GM13977 (cell line): ENCODE results near the gene HAUS7.

Source experiments
- DNase-seq: peaks from one replicate; pipeline ENCODE4 v3.0.0; 2012; ENCODE audit warnings: low spot score
- CTCF ChIP-seq: IDR thresholded peaks from 2 replicates; pipeline ENCODE4 v1.5.1; 2012; ENCODE audit warnings: mild to moderate bottlenecking, control low read depth; ENCODE audit not compliant: insufficient read depth; ENCODE audit errors: extremely low read depth, missing control alignments
- in situ Hi-C: fragments of 300-500 bp; cut with MboI; formaldehyde crosslinking; loops from one replicate; pipeline ENCODE4 v1.12.0; 2022; ENCODE audit warnings: low sequenced_read_pairs, low pct_unique_long_range_greater_than_20kb, mixed read lengths, inconsistent platforms; ENCODE audit not compliant: unreplicated experiment

HAUS7 gene

GRCh38 chrX:153475751-153476281 lies 5.4 kb upstream of the HAUS7 start:
- in situ Hi-C loops: no loop called here
- no peak for DNase-seq
- TF ChIP-seq CTCF: no peak

GRCh38 chrX:153475271-153475670 lies 4.9 kb upstream of the HAUS7 start:
- no peak for DNase-seq
- no peak for TF ChIP-seq CTCF
- in situ Hi-C loops: no loop called here

GRCh38 chrX:153474718-153475117 lies 4.3 kb upstream of the HAUS7 start:
- in situ Hi-C loops: no loop called here
- DNase-seq: no peak
- no peak for TF ChIP-seq CTCF

- in situ Hi-C loops: no loop called here
- TF ChIP-seq CTCF: no peak
- DNase-seq: no peak
Measured at GRCh38 chrX:153474266-153474665, 3.9 kb upstream of the HAUS7 start.

GRCh38 chrX:153473126-153473525 lies 2.8 kb upstream of the HAUS7 start:
- no peak for DNase-seq
- in situ Hi-C loops: no loop called here
- TF ChIP-seq CTCF: no peak

- in situ Hi-C loops: no loop called here
- DNase-seq: no peak
- no peak for TF ChIP-seq CTCF
Measured at GRCh38 chrX:153471663-153472280, 1.4 kb upstream of the HAUS7 start.
